Liver (tissue), 9 donors: ENCODE results near the gene SERINC5. TPM values are rescaled to one million over a fixed set of nuclear protein-coding genes. Genes with fewer than 3 reads are reported as not detected.
A peak's percentile ranks its signal among the peaks of the same experiment; 100 is the strongest.
"Not testable (repeated sequence)": the region's sequence is repeated elsewhere in the genome, so short reads cannot be mapped to it uniquely, and the experiment has no call there.

ENCODE experiments used
- DNase-seq: peaks from one replicate; pipeline ENCODE4 v3.0.0-alpha.2; 2017; ENCODE audit warnings: low spot score
- H3K27ac ChIP-seq, 2 donors: one replicate each; pipeline ENCODE4 v1.7.0; 2013; ENCODE audit warnings: inconsistent platforms in 2 of 2, low read length in 2 of 2, control low read depth in 1 of 2, low read depth in 1 of 2, mild to moderate bottlenecking in 1 of 2
- H3K27me3 ChIP-seq, 4 donors: one replicate each; pipeline versions ENCODE4 v1.6.1 to v1.7.0; 2013; ENCODE audit warnings: low read length in 3 of 4, inconsistent platforms in 1 of 4, mild to moderate bottlenecking in 1 of 4, moderate library complexity in 1 of 4; ENCODE audit not compliant: control insufficient read depth in 4 of 4, insufficient read depth in 4 of 4
- H3K36me3 ChIP-seq, 4 donors: one replicate each; pipeline versions ENCODE4 v1.6.1 to v1.7.0; 2013; ENCODE audit warnings: low read length in 3 of 4, mild to moderate bottlenecking in 3 of 4, low read depth in 1 of 4, moderate library complexity in 1 of 4; ENCODE audit not compliant: control insufficient read depth in 4 of 4, insufficient read depth in 3 of 4
- H3K4me1 ChIP-seq, 4 donors: one replicate each; pipeline versions ENCODE4 v1.6.1 to v1.7.0; 2013; ENCODE audit warnings: low read length in 3 of 4, mild to moderate bottlenecking in 3 of 4, moderate library complexity in 1 of 4; ENCODE audit not compliant: control insufficient read depth in 4 of 4, insufficient read depth in 4 of 4
- H3K4me3 ChIP-seq, 3 donors: one replicate each; pipeline versions ENCODE4 v1.6.1 to v1.7.0; 2013; ENCODE audit warnings: low read length in 3 of 3, control low read depth in 1 of 3, low read depth in 1 of 3, mild to moderate bottlenecking in 1 of 3
- H3K9ac ChIP-seq, 2 donors: one replicate each; pipeline ENCODE4 v1.7.0; 2013; ENCODE audit warnings: low read length in 2 of 2, mild to moderate bottlenecking in 2 of 2, moderate library complexity in 2 of 2, control low read depth in 1 of 2, low read depth in 1 of 2
- H3K9me3 ChIP-seq, 4 donors: one replicate each; pipeline versions ENCODE4 v1.6.1 to v1.7.0; 2013; ENCODE audit warnings: low read length in 3 of 4; ENCODE audit not compliant: control insufficient read depth in 4 of 4
- EGR1 ChIP-seq, 2 donors: IDR thresholded peaks; 2 replicates each; pipeline ENCODE4 v1.6.1; 2016 to 2018; ENCODE audit warnings: antibody characterized with exemption in 2 of 2, low read depth in 2 of 2
- FOXA1 ChIP-seq: IDR thresholded peaks from 2 replicates; pipeline ENCODE4 v1.6.1; 2016; ENCODE audit warnings: antibody characterized with exemption
- FOXA2 ChIP-seq: IDR thresholded peaks from 2 replicates; pipeline ENCODE4 v1.6.1; 2016; ENCODE audit warnings: antibody characterized with exemption
- GABPA ChIP-seq, 2 donors: IDR thresholded peaks in 1 of 2; conservative IDR thresholded peaks in 1 of 2; 2 replicates each; pipeline ENCODE4 v1.6.1; 2016; ENCODE audit warnings: antibody characterized with exemption in 2 of 2, mild to moderate bottlenecking in 1 of 2, moderate library complexity in 1 of 2
- HNF4A ChIP-seq, 2 donors: conservative IDR thresholded peaks; 2 replicates each; pipeline ENCODE4 v1.6.1; 2016; ENCODE audit warnings: antibody characterized with exemption in 2 of 2, mild to moderate bottlenecking in 2 of 2
- HNF4G ChIP-seq: IDR thresholded peaks from 2 replicates; pipeline ENCODE4 v1.6.1; 2016; ENCODE audit warnings: antibody characterized with exemption
- JUND ChIP-seq, 2 donors: IDR thresholded peaks; 2 replicates each; pipeline ENCODE4 v1.6.1; 2016; ENCODE audit warnings: antibody characterized with exemption in 2 of 2
- NR2F2 ChIP-seq: IDR thresholded peaks from 2 replicates; pipeline ENCODE4 v1.6.1; 2016; ENCODE audit warnings: antibody characterized with exemption
- RAD21 ChIP-seq, 2 donors: IDR thresholded peaks; 2 replicates each; pipeline ENCODE4 v1.6.1; 2016; ENCODE audit warnings: antibody characterized with exemption in 2 of 2, mild to moderate bottlenecking in 2 of 2
- RXRA ChIP-seq, 2 donors: IDR thresholded peaks; 2 replicates each; pipeline ENCODE4 v1.6.1; 2017 to 2018; ENCODE audit warnings: antibody characterized with exemption in 2 of 2, mild to moderate bottlenecking in 1 of 2
- SP1 ChIP-seq: IDR thresholded peaks from 2 replicates; pipeline ENCODE4 v1.6.1; 2018; ENCODE audit warnings: antibody characterized with exemption, mild to moderate bottlenecking
- TAF1 ChIP-seq: conservative IDR thresholded peaks from 2 replicates; pipeline ENCODE4 v1.6.1; 2016; ENCODE audit warnings: antibody characterized with exemption, mild to moderate bottlenecking
- YY1 ChIP-seq: IDR thresholded peaks from 2 replicates; pipeline ENCODE4 v1.6.1; 2016; ENCODE audit warnings: antibody characterized with exemption, mild to moderate bottlenecking
- WGBS: extraction: QIAGEN DNeasy Blood & Tissue Kit; methylation state at CpG from one replicate; pipeline ENCODE4 v1.1.7; 2013; 5-methylcytosine and 5-hydroxymethylcytosine counted together
- polyA plus RNA-seq, 2 donors: library from polyadenylated mRNA; stranded (reverse) in 1 of 2; unstranded in 1 of 2; fragments of 200-250 nt in 1 of 2; fragments of >200 nt in 1 of 2; fragmentation: Nextera tagmentation in 1 of 2; extraction: Ambion mirVana in 1 of 2; gene quantifications; one replicate each; pipeline versions ENCODE4 v1.2.1 to v1.2.3, GENCODE V29; 2013 to 2015
- total RNA-seq, 2 donors: library from RNA; depleted of rRNA; stranded (reverse); fragments of >200 nt; gene quantifications; one replicate each; pipeline ENCODE4 v1.2.3, GENCODE V29; 2014
- TF ChIP-seq, protein P1 (sequence below): IDR thresholded peaks from 2 replicates; pipeline ENCODE4 v1.6.1; 2016; ENCODE audit warnings: antibody characterized with exemption, mild to moderate bottlenecking
- TF ChIP-seq, protein P2 (sequence below): IDR thresholded peaks from 2 replicates; pipeline ENCODE4 v1.6.1; 2016; ENCODE audit warnings: antibody characterized with exemption
- TF ChIP-seq, protein P3 (sequence below): fragments of 150-350 bp; IDR thresholded peaks from 2 replicates; pipeline ENCODE4 v1.5.1; 2017; ENCODE audit warnings: improper control_type of control experiment, low read depth, low read length; ENCODE audit not compliant: missing input control
- TF ChIP-seq, protein P4 (sequence below): IDR thresholded peaks from 2 replicates; pipeline ENCODE4 v1.6.1; 2016; ENCODE audit warnings: antibody characterized with exemption
- TF ChIP-seq, protein P5 (sequence below): IDR thresholded peaks from 2 replicates; pipeline ENCODE4 v1.6.1; 2016; ENCODE audit warnings: antibody characterized with exemption
- donor health status: healthy.
- donor health status: healthy.
- donor health status: healthy.
- donor health status: healthy.
- donor health status: healthy.

The SERINC5 gene
- total and polyA plus RNA-seq, 4 donors: 22.2 to 82.3 (median 32.0) TPM

DNA sequence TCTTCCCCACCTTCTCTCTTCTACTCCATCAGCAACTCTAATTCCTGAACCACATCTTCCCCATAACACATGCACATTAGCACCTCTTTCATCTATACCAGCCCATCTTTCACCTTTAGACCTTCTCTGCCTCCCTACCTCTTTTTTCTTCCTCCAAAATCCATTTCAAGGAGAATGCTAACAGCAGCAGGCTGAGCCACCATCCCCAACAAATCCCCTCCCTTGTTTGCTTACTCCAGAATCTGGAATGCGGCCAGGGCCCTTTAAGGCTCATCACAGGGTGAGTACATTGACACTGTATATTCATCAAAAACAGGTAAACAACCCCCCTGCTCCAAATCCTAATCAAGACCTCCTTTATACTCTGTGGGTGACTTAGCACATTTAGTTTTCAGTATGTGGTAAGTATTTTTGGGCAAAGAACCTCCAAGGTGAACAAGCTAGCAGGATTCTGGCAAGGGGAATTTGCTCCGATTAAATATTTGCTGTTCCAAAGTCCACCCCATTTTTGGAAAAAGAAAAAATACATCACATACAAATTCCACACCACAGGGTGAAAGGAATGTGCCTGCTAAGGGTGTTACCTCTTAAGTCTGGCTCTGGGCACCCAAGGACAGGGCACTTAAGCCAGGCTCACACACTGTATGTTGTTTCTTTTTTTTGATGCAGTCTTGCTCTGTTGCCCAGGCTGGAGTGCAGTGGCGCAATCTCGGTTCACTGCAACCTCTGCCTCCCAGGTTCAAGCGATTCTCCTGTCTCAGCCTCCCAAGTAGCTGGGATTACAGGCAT, 71.4 kb downstream of the SERINC5 start:
- H3K27ac ChIP-seq: peak overlapping the region; percentile 42 to 73
- H3K4me3 ChIP-seq: no peak overlapping the region
- peaks cover 15 to 62% (median 38%) of the 10 kb centered on the region in 4 donors for H3K4me1 ChIP-seq
- H3K36me3 ChIP-seq: peaks cover 0 to 3% (median 0%) of the 10 kb centered on the region in 4 donors
- H3K9ac ChIP-seq: no peak overlapping the region
- no peaks in the 10 kb centered on the region for H3K9me3 ChIP-seq
- WGBS: 26% methylated on average over 5 of the region's 5 CpGs
- H3K27me3 ChIP-seq: no peaks in the 10 kb centered on the region
- DNase-seq: no peak
- TF ChIP-seq, protein P1, sequence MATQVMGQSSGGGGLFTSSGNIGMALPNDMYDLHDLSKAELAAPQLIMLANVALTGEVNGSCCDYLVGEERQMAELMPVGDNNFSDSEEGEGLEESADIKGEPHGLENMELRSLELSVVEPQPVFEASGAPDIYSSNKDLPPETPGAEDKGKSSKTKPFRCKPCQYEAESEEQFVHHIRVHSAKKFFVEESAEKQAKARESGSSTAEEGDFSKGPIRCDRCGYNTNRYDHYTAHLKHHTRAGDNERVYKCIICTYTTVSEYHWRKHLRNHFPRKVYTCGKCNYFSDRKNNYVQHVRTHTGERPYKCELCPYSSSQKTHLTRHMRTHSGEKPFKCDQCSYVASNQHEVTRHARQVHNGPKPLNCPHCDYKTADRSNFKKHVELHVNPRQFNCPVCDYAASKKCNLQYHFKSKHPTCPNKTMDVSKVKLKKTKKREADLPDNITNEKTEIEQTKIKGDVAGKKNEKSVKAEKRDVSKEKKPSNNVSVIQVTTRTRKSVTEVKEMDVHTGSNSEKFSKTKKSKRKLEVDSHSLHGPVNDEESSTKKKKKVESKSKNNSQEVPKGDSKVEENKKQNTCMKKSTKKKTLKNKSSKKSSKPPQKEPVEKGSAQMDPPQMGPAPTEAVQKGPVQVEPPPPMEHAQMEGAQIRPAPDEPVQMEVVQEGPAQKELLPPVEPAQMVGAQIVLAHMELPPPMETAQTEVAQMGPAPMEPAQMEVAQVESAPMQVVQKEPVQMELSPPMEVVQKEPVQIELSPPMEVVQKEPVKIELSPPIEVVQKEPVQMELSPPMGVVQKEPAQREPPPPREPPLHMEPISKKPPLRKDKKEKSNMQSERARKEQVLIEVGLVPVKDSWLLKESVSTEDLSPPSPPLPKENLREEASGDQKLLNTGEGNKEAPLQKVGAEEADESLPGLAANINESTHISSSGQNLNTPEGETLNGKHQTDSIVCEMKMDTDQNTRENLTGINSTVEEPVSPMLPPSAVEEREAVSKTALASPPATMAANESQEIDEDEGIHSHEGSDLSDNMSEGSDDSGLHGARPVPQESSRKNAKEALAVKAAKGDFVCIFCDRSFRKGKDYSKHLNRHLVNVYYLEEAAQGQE: peak; percentile 36
- TF ChIP-seq FOXA2 (peak; percentile 60), RAD21 (IDR thresholded peaks at IDR 0.05) (peak; percentile 51 to 52), NR2F2 (no peak), SP1 (peak; percentile 91), YY1 (peak; percentile 60), JUND (IDR thresholded peaks at IDR 0.05) (peak; percentile 54 to 84), FOXA1 (no peak), HNF4A (conservative IDR thresholded peaks at IDR 0.05) (peak; percentile 93 to 96), HNF4G (peak; percentile 83), RXRA (IDR thresholded peaks at IDR 0.05) (peak; percentile 81 to 87), TAF1 (no peak), GABPA (IDR thresholded peaks at IDR 0.05 in 1 of 2, conservative IDR thresholded peaks at IDR 0.05 in 1 of 2) (peak in 1 of 2 donors; percentile 33), EGR1 (IDR thresholded peaks at IDR 0.05; ENCODE audit: low read depth in 2 of 2) (no peak)
- TF ChIP-seq, protein P2, sequence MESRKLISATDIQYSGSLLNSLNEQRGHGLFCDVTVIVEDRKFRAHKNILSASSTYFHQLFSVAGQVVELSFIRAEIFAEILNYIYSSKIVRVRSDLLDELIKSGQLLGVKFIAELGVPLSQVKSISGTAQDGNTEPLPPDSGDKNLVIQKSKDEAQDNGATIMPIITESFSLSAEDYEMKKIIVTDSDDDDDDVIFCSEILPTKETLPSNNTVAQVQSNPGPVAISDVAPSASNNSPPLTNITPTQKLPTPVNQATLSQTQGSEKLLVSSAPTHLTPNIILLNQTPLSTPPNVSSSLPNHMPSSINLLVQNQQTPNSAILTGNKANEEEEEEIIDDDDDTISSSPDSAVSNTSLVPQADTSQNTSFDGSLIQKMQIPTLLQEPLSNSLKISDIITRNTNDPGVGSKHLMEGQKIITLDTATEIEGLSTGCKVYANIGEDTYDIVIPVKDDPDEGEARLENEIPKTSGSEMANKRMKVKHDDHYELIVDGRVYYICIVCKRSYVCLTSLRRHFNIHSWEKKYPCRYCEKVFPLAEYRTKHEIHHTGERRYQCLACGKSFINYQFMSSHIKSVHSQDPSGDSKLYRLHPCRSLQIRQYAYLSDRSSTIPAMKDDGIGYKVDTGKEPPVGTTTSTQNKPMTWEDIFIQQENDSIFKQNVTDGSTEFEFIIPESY: peak; percentile 51
- TF ChIP-seq, protein P3, sequence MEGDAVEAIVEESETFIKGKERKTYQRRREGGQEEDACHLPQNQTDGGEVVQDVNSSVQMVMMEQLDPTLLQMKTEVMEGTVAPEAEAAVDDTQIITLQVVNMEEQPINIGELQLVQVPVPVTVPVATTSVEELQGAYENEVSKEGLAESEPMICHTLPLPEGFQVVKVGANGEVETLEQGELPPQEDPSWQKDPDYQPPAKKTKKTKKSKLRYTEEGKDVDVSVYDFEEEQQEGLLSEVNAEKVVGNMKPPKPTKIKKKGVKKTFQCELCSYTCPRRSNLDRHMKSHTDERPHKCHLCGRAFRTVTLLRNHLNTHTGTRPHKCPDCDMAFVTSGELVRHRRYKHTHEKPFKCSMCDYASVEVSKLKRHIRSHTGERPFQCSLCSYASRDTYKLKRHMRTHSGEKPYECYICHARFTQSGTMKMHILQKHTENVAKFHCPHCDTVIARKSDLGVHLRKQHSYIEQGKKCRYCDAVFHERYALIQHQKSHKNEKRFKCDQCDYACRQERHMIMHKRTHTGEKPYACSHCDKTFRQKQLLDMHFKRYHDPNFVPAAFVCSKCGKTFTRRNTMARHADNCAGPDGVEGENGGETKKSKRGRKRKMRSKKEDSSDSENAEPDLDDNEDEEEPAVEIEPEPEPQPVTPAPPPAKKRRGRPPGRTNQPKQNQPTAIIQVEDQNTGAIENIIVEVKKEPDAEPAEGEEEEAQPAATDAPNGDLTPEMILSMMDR: no peak
- TF ChIP-seq, protein P4, sequence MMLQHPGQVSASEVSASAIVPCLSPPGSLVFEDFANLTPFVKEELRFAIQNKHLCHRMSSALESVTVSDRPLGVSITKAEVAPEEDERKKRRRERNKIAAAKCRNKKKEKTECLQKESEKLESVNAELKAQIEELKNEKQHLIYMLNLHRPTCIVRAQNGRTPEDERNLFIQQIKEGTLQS: no peak
- TF ChIP-seq, protein P5, sequence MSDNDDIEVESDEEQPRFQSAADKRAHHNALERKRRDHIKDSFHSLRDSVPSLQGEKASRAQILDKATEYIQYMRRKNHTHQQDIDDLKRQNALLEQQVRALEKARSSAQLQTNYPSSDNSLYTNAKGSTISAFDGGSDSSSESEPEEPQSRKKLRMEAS: peak; percentile 76

DNA sequence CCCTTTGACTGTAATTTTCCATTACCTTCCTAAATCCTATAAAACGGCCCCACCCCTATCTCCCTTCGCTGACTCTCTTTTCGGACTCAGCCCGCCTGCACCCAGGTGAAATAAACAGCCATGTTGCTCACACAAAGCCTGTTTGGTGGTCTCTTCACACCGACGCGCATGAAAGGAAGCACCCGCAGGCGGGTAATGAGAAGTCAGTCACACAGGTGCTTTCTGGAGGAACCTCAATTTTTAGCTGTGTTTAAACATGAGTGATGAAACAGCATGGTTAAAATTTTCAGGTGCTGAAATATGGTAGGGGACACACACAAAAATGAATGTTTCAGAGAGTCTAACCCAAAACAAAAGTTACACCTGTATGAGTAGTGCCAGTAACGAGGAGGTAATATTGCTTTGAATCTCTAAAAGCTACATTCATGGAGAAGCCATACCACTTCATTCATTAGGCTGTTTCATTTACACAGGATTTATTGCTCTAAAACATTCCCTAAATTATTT, 72.1 kb downstream of the SERINC5 start:
- Histone ChIP-seq H3K4me1 (peaks cover 15 to 57% (median 38%) of the 10 kb centered on the region in 4 donors), H3K27ac (peak overlapping the region; percentile 42 to 73)
- H3K36me3 ChIP-seq, H3K9ac ChIP-seq, H3K4me3 ChIP-seq, H3K27me3 ChIP-seq, H3K9me3 ChIP-seq, DNase-seq: not testable (repeated sequence)
- 64% methylated on average over 10 of the region's 10 CpGs for WGBS
